Peyer's patch (tissue), 4 donors: ENCODE data around the gene NDUFA5.

ENCODE experiments used
- CTCF ChIP-seq, 6 experiments: fragments of 450-650 bp in 4 of 6; fragments of 200-600 bp in 2 of 6; sonication (generic) in 1 of 6; IDR thresholded peaks; one replicate each; pipeline ENCODE4 v1.5.1; 2017 to 2019; ENCODE audit warnings: antibody characterized with exemption in 6 of 6, mild to moderate bottlenecking in 3 of 6, moderate library complexity in 1 of 6
- POLR2A ChIP-seq, 2 donors: fragments of 450-650 bp; IDR thresholded peaks; one replicate each; pipeline ENCODE4 v1.5.1; 2017; ENCODE audit warnings: antibody characterized with exemption in 2 of 2, mild to moderate bottlenecking in 2 of 2, moderate library complexity in 2 of 2

DNA sequence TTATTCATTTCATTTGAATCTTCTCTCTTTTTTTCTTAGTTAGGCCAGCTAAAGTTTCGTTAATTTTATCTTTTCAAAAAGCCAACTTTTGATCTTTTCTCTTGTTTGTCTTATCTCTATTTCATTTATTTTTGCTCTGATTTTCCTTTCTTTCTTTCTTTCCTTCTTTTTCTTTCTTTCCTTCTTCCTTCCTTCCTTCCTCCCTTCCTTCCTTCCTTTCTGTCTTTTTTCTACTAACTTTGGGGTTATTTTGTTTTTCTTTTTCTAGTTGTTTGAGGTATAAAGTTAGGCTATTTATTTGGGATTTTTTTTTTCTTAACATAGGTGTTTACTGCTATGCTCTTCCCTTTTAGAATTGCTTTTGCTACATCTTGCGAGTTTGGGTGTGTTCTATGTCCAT lies 30.8 kb upstream of the NDUFA5 start:
- TF ChIP-seq POLR2A (IDR thresholded peaks at IDR 0.05), result no peak
- TF ChIP-seq CTCF (IDR thresholded peaks at IDR 0.05), result no peak
